Thymus (tissue), 11 donors: ENCODE measurements around the gene C3orf20. TPM values are rescaled to one million over a fixed set of nuclear protein-coding genes. Genes with fewer than 3 reads are reported as not detected.

ENCODE experiments used
- DNase-seq, 9 donors: peaks; one replicate each; pipeline ENCODE4 v3.0.0-alpha.2; 2013; ENCODE audit warnings: low spot score in 9 of 9, low read depth in 6 of 9, missing footprints in 1 of 9
- H3K27ac ChIP-seq, 2 donors: one replicate each; pipeline ENCODE4 v1.5.1; 2013; ENCODE audit warnings: control low read depth in 1 of 2, low read depth in 1 of 2, low read length in 1 of 2, mild to moderate bottlenecking in 1 of 2, moderate library complexity in 1 of 2
- H3K27me3 ChIP-seq, 2 donors: one replicate each; pipeline ENCODE4 v1.5.1; 2013; ENCODE audit warnings: low read length in 1 of 2; ENCODE audit not compliant: control insufficient read depth in 2 of 2, insufficient read depth in 1 of 2
- H3K36me3 ChIP-seq, 2 donors: one replicate each; pipeline ENCODE4 v1.5.1; 2013; ENCODE audit warnings: low read length in 1 of 2, mild to moderate bottlenecking in 1 of 2, moderate library complexity in 1 of 2; ENCODE audit not compliant: control insufficient read depth in 2 of 2, insufficient read depth in 2 of 2
- H3K4me1 ChIP-seq, 2 donors: one replicate each; pipeline ENCODE4 v1.5.1; 2013; ENCODE audit warnings: low read length in 2 of 2; ENCODE audit not compliant: control insufficient read depth in 2 of 2, insufficient read depth in 2 of 2
- H3K4me3 ChIP-seq, 2 donors: one replicate each; pipeline ENCODE4 v1.5.1; 2013; ENCODE audit warnings: low read length in 2 of 2, control low read depth in 1 of 2, mild to moderate bottlenecking in 1 of 2
- H3K9me3 ChIP-seq, 2 donors: one replicate each; pipeline ENCODE4 v1.5.1; 2013; ENCODE audit warnings: low read length in 1 of 2, mild to moderate bottlenecking in 1 of 2; ENCODE audit not compliant: control insufficient read depth in 2 of 2, insufficient read depth in 1 of 2
- WGBS: extraction: QIAGEN DNeasy Blood & Tissue Kit; methylation state at CpG from one replicate; pipeline ENCODE4 v1.1.7; 2013; 5-methylcytosine and 5-hydroxymethylcytosine counted together
- polyA plus RNA-seq: library from polyadenylated mRNA; stranded (reverse); fragments of 200-250 nt; gene quantifications from one replicate; pipeline ENCODE4 v1.2.3, GENCODE V29; 2013
- total RNA-seq: library from RNA; stranded (reverse); fragments of 120-200 nt; gene quantifications from one replicate; pipeline ENCODE4 v1.2.4, GENCODE V29; 2013
- donor health status: healthy.

C3orf20 gene
- total and polyA plus RNA-seq, 2 donors, result 0.02 TPM; not detected in 1

DNA sequence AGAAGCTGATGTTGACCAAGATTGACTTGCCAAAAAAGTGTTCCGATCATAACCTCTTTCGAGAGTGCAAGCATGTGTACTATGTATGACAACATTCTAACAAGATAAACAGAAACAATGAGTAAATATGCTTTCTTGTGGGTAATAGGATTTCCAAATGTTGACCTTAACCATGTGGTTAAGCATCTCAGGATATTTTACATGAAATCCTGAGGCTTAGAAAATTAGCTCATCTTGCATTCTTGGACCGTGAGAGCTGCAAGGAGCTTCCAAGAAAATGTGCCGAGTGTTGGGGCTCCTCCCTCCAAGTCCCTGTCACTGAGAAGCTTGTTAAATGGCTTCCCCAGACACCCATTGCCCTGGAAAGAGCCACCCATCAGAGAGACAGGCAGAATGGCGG, 50.1 kb downstream of the C3orf20 start:
- Histone ChIP-seq H3K4me3 (no peak overlapping the region), H3K9me3 (peaks cover 0 to 2% of the 10 kb centered on the region in 2 donors), H3K27ac (no peak overlapping the region), H3K4me1 (no peaks in the 10 kb centered on the region), H3K36me3 (no peaks in the 10 kb centered on the region), H3K27me3 (no peaks in the 10 kb centered on the region)
- DNase-seq, result no peak
- 93% methylated on average over 5 of the region's 5 CpGs for WGBS

DNA sequence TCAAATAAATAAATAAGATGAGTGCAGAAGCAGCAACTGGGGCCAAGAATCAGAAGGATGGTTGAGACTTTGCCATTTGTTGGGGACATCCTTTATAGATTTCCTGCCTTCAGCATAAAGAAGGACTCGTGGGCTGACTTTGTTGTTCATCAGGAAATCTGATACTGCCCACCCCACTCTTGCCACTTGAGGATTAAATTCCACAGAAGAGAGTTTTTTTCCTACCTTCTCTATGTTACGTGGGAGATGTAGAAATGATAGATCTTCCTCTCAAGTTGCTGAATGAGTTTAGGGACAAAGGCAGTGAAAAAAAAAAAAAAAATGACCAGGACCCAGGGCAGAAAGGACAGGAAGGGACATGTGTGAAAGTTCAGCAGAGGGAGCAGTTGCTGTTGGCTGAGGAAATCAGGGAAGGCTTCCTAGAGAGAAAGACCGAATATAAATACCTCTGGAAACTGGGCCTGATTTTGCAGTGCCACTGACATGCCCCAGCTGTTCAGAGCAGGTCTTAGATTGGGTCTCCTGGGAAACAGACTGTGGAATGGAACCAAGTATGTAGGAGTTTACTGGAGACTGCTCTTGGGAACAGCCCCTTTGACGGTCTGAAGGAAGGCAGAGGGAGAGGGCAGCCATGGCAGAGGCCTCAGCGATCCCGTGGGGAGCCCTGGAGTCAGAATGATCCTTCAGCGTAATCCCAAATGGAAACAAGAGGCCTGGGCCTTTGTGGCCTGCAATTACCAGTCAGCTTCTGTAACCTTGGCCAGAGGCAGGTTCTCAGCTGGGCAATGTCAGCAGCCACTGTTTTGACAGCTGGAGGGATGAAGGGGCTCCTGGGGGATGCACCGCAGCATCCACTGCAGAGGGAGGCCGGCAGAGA, 50.9 kb downstream of the C3orf20 start:
- Histone ChIP-seq H3K36me3 (no peaks in the 10 kb centered on the region), H3K4me1 (no peaks in the 10 kb centered on the region), H3K9me3 (peaks cover 0 to 2% of the 10 kb centered on the region in 2 donors), H3K27me3 (no peaks in the 10 kb centered on the region), H3K27ac (no peak overlapping the region), H3K4me3 (no peak overlapping the region)
- WGBS, result 94% methylated on average over 9 of the region's 9 CpGs
- DNase-seq, result no peak

DNA sequence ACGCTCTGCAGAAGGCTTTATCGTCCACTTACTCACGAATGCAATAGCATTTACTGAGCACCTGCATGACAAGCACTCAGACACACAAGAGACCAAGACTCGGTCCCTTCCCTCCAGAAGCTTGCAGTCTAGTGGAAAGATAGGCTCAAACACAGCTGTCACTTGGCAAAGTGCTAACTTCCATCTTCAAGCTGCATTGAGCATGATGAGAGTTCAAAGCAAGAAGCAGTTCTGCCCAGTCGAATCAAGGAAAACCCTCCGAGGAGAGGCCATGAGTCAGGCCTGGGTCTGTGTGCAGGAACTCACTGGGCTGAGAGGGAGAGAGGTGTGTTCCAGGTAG, 51.5 kb downstream of the C3orf20 start:
- H3K4me3 ChIP-seq, result no peak overlapping the region
- no peaks in the 10 kb centered on the region for H3K4me1 ChIP-seq
- DNase-seq, result no peak
- peaks cover 0 to under 1% of the 10 kb centered on the region in 2 donors for H3K9me3 ChIP-seq
- 97% methylated on average over 6 of the region's 6 CpGs for WGBS
- no peak overlapping the region for H3K27ac ChIP-seq
- no peaks in the 10 kb centered on the region for H3K27me3 ChIP-seq
- H3K36me3 ChIP-seq, result no peaks in the 10 kb centered on the region

DNA sequence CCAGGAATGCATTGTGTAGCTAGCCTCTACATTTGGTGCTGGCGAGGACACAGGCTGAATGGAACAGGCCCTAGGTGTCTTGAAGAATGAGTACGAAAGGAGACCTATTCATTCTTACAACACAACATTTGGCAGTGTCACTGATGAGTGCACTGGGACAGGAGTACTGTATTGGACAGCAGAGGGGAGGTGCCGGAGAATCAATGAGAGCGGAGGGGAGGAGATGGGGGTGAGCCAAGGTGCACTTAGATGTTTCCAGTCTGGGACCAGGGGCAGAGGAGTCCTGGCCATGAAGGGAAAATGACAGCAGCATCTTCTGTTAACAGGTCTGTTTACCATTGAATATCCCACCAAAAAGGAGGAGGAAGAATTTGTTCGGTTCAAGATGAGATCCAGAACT, 53.2 kb downstream of the C3orf20 start:
- no peaks in the 10 kb centered on the region for H3K36me3 ChIP-seq
- H3K27me3 ChIP-seq, result no peaks in the 10 kb centered on the region
- no peaks in the 10 kb centered on the region for H3K9me3 ChIP-seq
- DNase-seq, result no peak
- no peak overlapping the region for H3K27ac ChIP-seq
- H3K4me1 ChIP-seq, result no peaks in the 10 kb centered on the region
- no peak overlapping the region for H3K4me3 ChIP-seq
- WGBS, result 97% methylated on average over 5 of the region's 5 CpGs

DNA sequence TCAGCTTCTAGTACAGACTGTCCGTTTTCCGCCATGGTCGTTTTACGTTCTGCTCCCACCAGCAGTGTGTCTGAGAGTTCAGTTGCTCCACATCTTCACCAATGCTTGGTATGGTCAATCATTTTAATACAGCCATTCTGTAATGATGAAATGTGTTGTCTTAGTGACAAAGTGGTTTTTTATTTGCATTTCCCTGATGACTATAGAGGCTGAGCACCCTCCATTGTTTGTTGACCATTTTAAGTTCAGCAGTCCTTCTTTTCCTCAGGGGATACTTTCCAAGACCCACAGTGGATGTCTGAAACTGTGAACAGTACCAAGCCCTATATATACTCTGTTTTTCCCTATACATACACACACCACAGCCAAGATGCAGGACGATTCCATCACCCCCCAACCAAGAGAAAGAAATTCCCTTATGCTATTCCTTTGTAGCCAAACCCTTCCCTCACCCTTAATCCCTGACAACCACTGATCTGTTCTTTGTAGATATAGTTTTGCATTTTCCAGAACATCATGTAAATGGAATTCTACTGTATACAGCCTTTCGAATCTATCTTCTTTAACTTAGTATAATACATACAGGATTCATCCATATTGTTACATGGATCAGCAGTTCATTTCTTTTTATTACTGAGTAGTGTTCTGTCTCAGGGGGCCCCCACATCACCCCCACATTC, 55.9 kb downstream of the C3orf20 start:
- no peaks in the 10 kb centered on the region for H3K27me3 ChIP-seq
- no peak overlapping the region for H3K4me3 ChIP-seq
- no peaks in the 10 kb centered on the region for H3K9me3 ChIP-seq
- H3K4me1 ChIP-seq, result no peaks in the 10 kb centered on the region
- H3K36me3 ChIP-seq, result no peaks in the 10 kb centered on the region
- WGBS, result 98% methylated on average over 6 of the region's 6 CpGs
- H3K27ac ChIP-seq, result no peak overlapping the region
- no peak for DNase-seq

DNA sequence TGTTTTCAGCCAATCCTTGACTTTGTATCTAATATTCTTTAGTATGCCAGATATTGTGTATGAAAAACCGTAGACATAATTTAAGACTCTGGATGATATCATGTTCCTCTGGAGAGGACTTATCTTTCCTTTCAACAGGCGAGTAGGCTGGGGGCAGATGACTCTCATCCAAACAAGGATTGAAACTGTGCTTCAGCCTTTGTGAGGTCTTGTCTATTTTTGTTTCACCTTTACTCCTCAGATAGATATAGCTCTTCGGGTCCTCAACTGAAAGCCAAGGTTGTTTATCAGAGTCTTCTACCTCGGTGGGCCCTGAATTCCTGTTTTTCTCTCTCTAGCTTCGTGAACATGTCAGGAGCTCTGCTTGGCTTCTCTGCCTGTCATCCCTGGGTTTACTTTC, 66.0 kb downstream of the C3orf20 start:
- whole genome bisulfite sequencing, result 80% methylated on average over 5 of the region's 5 CpGs
- Histone ChIP-seq H3K36me3 (no peaks in the 10 kb centered on the region), H3K4me1 (no peaks in the 10 kb centered on the region), H3K27ac (no peak overlapping the region), H3K4me3 (no peak overlapping the region), H3K27me3 (peaks cover 0 to 3% of the 10 kb centered on the region in 2 donors), H3K9me3 (no peaks in the 10 kb centered on the region)
- no peak for DNase-seq

DNA sequence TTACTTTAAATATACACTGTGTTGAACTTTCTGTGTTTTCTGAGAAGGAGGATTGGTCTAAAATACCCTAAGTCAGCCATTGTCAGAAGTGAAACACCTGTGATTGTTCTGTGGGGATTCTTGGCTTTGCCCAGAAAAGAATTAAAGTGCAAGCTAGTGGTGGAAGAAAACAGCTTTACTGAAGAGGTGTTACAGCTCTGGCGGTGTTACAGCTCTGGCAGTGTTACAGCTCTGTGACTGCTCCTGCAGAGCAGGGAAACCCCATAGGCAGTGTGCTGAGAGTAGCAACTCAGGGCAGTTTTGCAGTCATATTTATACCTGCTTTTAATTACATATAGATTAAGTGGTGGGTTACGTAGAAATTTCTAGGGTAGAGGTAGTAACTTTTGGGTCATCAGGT, 66.6 kb downstream of the C3orf20 start:
- DNase-seq, result no peak
- H3K36me3 ChIP-seq, result no peaks in the 10 kb centered on the region
- no peaks in the 10 kb centered on the region for H3K9me3 ChIP-seq
- WGBS, result 97% methylated on average over 2 of the region's 2 CpGs
- peaks cover 0 to 3% of the 10 kb centered on the region in 2 donors for H3K27me3 ChIP-seq
- H3K4me3 ChIP-seq, result no peak overlapping the region
- H3K4me1 ChIP-seq, result no peaks in the 10 kb centered on the region
- H3K27ac ChIP-seq, result no peak overlapping the region

DNA sequence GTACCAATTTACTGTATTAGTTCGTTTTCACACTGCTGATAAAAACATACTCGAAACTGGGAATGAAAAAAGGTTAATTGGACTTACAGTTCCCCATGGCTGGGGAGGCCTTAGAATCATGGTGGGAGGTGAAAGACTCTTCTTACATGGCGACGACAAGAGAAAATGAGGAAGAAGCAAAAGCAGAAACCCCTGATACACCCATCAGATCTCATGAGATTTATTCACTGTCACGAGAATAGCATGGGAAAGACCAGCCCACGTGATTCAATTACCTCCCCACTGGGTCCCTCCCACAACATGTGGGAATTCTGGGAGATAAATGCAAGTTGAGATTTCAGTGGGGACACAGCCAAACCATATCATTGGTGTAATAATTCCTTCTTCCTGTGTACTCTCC, 69.6 kb downstream of the C3orf20 start:
- H3K4me3 ChIP-seq, result no peak overlapping the region
- H3K9me3 ChIP-seq, result no peaks in the 10 kb centered on the region
- DNase-seq, result no peak
- WGBS, result 90% methylated on average over 6 of the region's 6 CpGs
- no peaks in the 10 kb centered on the region for H3K4me1 ChIP-seq
- H3K27ac ChIP-seq, result no peak overlapping the region
- no peaks in the 10 kb centered on the region for H3K36me3 ChIP-seq
- peaks cover 0 to 3% of the 10 kb centered on the region in 2 donors for H3K27me3 ChIP-seq

DNA sequence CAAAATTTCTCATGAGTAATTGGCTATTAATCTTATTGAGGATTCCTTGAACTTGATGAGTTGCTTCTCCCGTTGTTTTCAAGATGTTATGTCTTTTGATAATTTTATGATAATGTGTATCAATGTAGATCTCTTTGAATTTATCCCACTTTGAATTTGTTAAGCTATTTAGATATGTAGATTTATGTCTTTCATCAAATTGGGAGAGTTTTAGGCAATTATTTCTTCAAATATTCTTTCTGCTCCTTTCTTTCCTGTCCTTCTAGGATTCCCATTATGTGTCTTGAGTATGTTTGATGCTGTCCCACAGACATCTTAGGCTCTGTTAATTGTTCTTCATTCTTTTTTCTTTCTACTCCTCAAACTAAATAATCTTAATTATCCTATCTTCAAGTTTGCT, 75.7 kb downstream of the C3orf20 start:
- Histone ChIP-seq H3K27ac (no peak overlapping the region), H3K4me3 (no peak overlapping the region), H3K27me3 (no peaks in the 10 kb centered on the region), H3K9me3 (peaks cover 1 to 6% of the 10 kb centered on the region in 2 donors), H3K4me1 (no peaks in the 10 kb centered on the region), H3K36me3 (no peaks in the 10 kb centered on the region)
- no peak for DNase-seq
- 96% methylated on average over 1 of the region's 1 CpG for WGBS
